NCI-H2081 treated with DMSO at 0.1 percent for 48 hours (cell line): ENCODE measurements around the gene PFDN4.
"Not testable (repeated sequence)": the region's sequence is repeated elsewhere in the genome, so short reads cannot be mapped to it uniquely, and the experiment has no call there.

Source experiments
- DNase-seq: peaks from one replicate; lab custom pipeline; 2025; lab: John Stamatoyannopoulos, UW

The PFDN4 gene

GRCh38 chr20:54223751-54224150 lies 15.9 kb downstream of the PFDN4 start:
- DNase-seq = no peak

- DNase-seq = not testable (repeated sequence)
These were observed 16.8 kb downstream of the PFDN4 start for GRCh38 chr20:54224642-54225041.

- no peak for DNase-seq
These were observed 19.4 kb downstream of the PFDN4 start for GRCh38 chr20:54227241-54227640.

- DNase-seq = no peak
These were observed 19.9 kb downstream of the PFDN4 start for GRCh38 chr20:54227751-54228150.

- no peak for DNase-seq
These were observed 21.0 kb downstream of the PFDN4 start for GRCh38 chr20:54228841-54229240.

GRCh38 chr20:54229566-54230160 lies 21.8 kb downstream of the PFDN4 start:
- DNase-seq = no peak

GRCh38 chr20:54231036-54231435 lies 23.1 kb downstream of the PFDN4 start:
- no peak for DNase-seq

GRCh38 chr20:54234991-54235390 lies 27.1 kb downstream of the PFDN4 start:
- no peak for DNase-seq

GRCh38 chr20:54237116-54237943 lies 29.4 kb downstream of the PFDN4 start:
- no peak for DNase-seq

- no peak for DNase-seq
These were observed 36.2 kb downstream of the PFDN4 start for GRCh38 chr20:54244113-54244512.

- not testable (repeated sequence) for DNase-seq
These were observed 40.8 kb downstream of the PFDN4 start for GRCh38 chr20:54248705-54249104.

- no peak for DNase-seq
These were observed 42.8 kb downstream of the PFDN4 start for GRCh38 chr20:54250691-54251090.

GRCh38 chr20:54251096-54251495 lies 43.2 kb downstream of the PFDN4 start:
- no peak for DNase-seq

GRCh38 chr20:54254596-54254995 lies 46.7 kb downstream of the PFDN4 start:
- no peak for DNase-seq

GRCh38 chr20:54255157-54255556 lies 47.3 kb downstream of the PFDN4 start:
- DNase-seq = no peak

GRCh38 chr20:54256202-54256601 lies 48.3 kb downstream of the PFDN4 start:
- DNase-seq = no peak

- DNase-seq = no peak
These were observed 49.4 kb downstream of the PFDN4 start for GRCh38 chr20:54257071-54257816.

GRCh38 chr20:54260116-54260515 lies 52.2 kb downstream of the PFDN4 start:
- no peak for DNase-seq

- DNase-seq = no peak
These were observed 54.8 kb downstream of the PFDN4 start for GRCh38 chr20:54262671-54263070.

- DNase-seq = no peak
These were observed 55.3 kb downstream of the PFDN4 start for GRCh38 chr20:54263116-54263690.

GRCh38 chr20:54265791-54266190 lies 57.9 kb downstream of the PFDN4 start:
- DNase-seq = not testable (repeated sequence)

GRCh38 chr20:54266844-54267243 lies 59.0 kb downstream of the PFDN4 start:
- DNase-seq = no peak
